Hindlimb muscle (tissue), 1 donor: Measurements from ENCODE around the gene KCTD17. TPM values are rescaled to one million over a fixed set of nuclear protein-coding genes. Genes with fewer than 3 reads are reported as not detected.

Experiments
- DNase-seq: peaks from one replicate; pipeline ENCODE4 v3.0.0-alpha.2; 2013
- polyA plus RNA-seq: library from polyadenylated mRNA; unstranded; fragments of 120-200 nt; gene quantifications from one replicate; pipeline ENCODE4 v1.2.1, GENCODE V29; 2013; ENCODE audit not compliant: insufficient read length

The KCTD17 gene
- polyA plus RNA-seq, 1 donor, result 15.3 TPM

DNA sequence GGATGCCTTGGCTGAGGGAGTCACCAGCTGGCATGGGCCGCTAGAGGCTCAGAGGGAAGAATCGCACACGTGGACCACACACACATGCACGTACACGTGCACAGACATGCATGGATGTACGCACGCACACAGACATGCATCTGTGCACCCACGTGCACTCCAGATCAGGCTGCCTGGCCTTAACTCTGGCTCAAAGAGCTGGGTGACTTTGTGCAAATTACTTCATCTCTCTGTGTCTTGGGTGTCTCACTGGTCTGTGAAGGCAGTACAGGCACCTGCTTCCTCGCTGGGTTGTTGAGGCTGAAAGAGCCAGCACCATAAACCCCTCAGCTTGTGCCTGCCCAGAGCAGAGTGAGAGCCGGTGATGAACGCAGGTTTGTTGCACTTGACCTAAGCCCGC, 29.3 kb downstream of the KCTD17 start:
- DNase-seq, result no peak

DNA sequence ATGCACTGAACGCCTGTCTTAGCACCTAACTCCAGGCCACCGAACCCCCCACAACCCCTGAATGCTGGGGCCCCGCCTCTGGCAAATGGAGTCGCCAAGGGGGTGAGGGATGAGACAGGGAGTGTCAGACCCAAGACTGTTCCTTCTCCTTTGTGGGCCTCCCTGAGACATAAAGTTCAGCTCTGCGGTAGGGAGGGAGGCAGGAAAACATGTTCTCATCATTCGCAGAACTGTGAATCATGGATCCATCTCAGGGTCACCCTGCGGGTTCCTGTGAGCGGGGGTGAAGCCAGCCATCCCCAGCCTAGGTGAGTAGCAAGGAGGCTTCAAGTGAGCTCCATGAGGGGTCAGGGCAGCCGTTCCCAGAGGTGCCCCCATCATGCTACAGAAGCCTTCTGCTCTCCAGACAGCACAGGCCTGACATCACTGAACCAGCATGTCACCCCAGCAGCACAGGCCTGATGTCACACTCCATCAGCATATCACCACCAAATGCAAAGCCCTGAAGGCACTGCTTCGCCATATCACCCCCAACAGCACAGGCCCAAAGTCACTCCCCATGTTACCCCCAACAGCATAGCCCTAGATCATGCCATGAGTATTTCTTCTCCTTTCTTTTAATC, 30.8 kb downstream of the KCTD17 start:
- no peak for DNase-seq

DNA sequence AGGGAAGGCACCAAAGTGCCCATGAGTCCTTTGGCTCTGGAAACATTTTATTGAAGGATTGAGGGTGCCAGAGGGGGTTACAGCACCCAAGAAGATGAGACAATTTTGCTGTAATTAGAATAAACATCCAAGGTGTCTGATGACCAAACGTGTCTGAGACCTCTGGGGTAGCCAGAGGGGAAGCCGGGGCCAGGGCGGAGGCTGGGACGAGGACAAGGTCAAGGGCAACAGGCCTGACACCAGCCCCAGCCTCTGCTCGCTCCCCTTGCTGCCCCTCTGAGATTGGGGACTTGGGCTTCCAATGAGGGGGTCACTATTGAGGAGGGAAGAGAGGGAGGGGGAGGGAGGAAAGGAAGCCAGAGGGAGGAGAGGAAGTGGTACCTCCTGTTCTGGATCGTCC, 32.4 kb downstream of the KCTD17 start:
- DNase-seq, result no peak

DNA sequence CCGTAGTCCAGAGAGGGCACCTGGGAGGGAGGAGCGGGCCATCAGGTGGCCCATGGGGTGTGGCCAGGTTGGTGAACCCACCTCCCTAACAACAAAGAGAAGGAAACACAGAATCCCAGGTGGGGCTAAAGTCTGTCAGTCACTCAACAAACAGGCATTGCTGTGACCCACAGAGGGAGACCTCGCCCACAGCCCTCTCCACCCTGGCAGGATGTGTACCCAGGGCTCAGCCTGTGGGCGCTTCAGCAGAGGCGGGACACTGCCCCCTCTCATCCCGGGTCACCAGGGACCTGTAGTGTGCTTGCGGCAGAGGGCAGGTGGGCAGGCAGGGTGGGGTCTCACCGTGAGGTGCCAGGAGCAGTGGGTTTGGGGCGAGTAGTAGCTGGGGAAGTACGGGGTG, 32.8 kb downstream of the KCTD17 start:
- no peak for DNase-seq

DNA sequence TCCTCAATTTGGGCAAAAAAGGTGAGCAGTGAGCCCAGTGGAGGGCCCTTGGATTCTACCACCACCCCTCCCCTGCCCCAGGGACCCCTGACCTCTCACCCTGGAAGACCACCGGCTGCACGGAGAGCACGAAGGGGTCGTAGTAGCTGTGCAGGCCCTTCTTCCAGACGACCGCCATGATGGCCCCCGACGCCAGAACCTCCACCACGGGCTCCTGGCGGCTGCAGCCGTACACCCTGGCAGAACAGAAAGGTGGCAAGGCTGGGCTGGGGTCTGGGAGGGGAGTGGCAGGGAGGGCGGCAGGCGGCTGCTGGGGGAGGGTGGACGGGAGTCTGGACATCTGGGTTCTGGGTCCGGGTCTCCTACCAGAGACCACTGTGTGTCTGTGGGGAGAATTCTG, 34.6 kb downstream of the KCTD17 start:
- DNase-seq, result no peak

DNA sequence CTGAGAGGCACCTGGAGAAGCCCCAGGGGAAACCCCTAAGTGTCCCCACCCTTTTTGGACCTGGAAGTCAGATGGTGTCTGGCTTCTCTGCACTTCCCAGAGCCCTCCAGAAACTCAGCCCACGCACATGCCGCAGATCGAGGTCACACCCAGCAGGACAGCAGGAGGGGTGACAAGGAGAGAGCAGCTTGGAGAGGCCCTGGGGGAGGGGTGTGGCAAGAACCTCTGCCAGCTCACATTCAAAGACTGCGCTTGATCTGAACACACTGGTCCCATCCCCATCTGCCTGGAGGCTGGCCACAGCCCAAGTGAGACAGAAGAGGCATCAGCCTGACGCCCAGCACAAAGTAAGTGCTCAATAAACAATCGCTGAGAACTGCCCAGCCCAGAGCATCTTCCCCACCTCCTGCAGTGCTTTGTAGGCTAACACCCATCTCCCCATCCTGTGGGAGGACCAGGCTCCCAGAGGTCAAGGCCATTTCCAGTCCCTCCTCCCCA, 36.6 kb downstream of the KCTD17 start:
- DNase-seq, result no peak

DNA sequence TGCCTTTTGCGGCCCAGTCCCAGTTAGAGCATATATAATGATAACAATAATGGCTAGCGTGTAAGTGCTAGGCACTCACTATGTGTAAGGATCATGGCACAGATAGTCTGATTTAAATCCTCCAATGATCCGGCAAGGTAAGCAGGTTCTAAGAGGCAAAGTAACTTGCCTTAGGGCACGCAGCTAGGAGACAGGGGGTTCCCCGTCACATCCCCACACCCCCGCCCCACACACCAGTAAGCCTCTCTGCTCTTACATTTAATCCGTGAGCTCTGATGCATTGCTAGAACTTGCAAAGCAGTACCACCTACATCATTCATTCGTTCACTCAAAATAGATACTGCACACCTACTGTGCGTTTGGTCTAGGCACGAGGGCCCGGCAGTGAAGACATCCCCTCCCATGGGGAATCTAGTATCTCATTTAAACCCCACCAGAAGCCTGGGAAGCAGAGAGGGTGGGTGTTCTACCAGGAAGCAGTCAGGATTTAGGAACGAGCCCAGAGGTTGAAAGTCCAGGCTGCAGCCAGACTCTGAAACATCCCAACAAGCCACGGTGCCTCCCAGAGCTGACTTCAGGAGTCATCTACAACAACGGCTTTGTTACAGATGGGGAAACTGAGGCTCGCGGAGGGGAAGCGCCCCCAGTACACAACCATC, 37.3 kb downstream of the KCTD17 start:
- DNase-seq, result no peak

DNA sequence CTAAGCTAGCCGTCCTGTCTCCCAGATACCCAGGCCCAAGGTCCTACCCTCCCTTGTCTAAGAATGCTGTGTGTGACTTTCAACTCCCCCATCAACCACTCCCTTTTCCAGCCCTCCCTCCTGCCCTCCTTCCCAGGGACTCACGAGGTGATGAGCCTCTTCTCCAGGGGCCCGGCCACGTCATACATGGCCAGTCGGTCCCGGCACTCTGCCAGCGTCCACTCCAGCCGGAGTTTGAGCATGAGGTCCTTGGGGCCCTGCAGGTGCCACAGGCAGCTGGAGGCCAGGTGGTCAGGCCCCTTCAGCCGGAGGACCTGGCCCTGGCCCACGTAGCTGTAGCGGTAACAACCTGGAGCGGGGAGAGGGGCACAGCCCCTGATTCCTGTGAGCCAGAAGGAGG, 37.9 kb downstream of the KCTD17 start:
- DNase-seq, result no peak

DNA sequence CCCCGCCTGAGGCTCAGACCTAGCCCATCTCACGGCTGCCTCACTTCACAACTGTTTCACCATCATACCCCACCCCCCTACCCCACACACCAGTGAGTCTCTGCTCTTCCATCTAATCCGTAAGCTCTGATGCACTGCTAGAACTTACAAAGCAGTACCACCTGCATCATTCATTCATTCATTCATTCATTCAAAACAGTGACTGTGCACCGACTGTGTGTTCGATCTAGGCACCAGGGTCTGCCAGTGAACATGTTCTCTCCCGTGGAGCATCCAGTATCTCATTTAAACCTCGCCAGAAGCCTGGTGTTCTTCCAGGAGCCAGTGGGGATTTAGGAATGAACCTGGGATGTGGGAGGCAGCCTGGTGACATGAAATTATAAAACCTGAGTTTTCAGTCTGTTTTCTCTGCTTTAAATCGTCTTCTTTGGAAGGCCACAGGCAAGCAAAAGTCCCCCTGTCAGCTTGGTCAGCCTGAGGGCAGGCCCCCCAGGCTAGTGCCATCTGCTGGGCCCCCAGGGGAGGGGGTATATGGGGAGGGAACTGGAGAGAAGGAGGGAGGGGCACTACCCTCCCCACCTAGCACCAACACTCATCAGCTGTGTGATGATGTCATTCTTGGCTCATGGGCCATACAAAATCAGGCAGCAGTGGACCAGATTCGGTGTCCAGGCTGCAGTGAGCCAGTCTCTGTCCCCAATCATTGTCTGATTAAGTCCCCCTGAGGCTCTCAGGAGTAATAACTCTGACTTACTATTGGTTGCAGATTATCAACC, 39.6 kb downstream of the KCTD17 start:
- DNase-seq, result no peak

DNA sequence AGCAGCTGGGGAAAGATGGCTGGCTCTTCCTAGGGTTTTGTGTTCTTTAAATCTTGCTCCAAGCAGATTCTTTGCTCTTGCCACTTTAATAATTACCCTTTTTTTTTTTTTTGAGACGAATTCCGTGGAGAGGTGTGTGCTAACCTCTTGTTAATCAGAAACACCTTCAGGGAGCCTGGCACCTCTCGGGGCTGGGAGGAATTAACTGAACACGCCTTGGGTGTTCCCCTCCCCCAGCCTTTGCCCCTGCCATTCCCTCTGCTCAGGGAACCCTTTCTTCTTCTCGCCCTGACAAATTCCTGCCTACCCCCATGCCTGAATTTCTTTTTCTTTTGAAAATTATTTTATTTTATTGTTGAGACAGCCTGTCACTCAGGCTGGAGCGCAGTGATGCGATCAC, 40.5 kb downstream of the KCTD17 start:
- DNase-seq, result no peak

DNA sequence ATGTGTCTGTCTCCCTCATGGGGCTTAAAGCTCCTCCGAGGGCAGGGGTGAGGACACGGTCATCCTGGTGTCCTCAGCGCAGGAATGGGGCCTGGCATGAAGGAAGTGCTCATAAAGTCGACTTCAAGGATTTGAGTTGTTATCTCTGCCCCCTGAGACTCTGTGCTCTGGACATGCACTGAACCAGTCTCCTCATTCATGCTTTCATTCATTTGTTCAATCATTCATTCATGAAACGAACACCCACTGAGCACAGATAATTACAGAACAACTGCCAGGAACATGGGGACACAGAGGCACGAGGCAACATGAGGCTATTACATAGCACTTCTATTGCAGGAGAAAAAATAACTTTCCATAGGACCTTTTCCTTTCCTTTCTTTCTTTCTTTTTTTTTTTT, 41.5 kb downstream of the KCTD17 start:
- DNase-seq, result no peak

DNA sequence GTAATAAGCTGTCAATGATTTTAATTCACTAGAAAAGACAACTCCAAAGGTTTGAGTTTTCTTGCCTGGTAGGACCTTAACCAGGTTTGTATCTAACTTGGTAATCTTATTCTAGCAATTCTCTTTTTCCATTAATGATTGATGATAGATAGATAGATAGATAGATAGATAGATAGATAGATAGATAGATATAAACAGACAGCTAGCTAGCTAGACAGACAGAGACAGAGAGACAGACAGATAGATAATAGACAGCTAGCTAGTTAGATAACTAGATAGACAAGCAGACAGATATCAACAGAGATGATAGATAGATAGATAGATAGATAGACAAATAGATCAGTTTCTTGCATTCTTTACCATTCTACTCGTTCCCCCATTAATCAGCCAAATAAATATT, 42.7 kb downstream of the KCTD17 start:
- no peak for DNase-seq

DNA sequence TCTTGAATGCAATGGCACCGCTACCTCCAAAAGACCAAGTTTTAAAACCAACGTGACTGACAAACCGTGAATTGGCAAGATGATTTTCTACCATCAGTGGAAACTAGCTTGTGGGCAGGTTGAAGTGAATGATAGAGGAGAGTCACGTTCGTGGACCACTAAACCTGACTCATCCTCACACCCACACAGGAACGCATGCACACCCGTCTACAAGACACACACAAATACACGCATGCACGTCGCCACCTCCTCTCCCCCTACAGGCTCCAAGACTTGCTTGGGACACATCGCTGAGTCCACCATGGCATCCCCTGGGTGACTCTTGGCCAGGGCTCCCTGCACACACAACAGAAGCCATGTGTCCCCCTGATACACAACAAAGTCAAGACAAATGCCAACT, 43.6 kb downstream of the KCTD17 start:
- DNase-seq, result no peak

DNA sequence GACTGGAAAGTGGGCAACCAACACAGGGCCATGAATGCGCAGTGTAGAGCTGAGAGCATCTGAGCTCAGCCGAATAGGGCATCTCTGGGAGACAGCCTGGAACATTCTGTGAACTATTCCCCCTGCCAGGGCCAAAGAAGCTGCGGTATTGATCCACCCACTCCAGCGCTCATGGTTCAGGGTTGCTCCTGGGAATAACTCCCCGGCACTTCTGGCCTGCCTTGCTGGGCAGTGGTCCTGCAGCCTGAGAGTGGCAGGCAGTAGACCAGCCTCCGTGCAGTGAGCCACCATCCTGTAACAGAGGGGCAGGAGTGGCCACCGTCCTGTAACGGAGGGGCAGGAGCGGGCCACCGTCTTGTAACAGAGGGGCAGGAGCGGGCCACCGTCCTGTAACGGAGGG, 45.8 kb downstream of the KCTD17 start:
- DNase-seq, result no peak

DNA sequence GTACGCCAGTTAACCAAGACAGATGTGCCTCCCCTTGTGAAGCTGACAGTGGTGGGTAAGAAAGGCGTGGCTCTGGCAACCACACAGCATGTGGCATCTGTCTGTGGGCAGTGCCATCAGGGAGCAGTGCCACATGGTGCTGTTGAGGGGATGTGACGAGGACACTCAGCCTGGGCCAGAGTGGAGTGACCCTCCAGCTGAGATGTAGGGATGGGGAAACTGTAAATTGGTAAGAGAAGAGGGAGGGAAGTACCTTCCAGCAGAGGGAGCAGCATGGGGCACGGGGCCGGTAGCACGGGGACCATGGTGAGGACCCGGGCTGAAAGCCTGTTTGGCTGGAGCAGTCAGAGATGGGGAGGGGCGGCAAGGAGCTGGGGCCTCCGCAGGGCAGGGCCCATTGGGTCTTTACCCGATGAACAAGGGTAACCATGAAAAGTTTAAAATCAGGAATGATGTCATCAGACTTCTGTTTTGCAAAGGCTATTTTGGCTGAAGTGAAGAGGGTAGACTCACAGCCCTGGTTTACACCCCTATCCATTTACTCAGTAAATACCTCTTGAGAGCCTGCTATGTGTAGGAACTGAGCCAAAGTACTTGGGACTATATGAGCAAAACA, 47.5 kb downstream of the KCTD17 start:
- no peak for DNase-seq

DNA sequence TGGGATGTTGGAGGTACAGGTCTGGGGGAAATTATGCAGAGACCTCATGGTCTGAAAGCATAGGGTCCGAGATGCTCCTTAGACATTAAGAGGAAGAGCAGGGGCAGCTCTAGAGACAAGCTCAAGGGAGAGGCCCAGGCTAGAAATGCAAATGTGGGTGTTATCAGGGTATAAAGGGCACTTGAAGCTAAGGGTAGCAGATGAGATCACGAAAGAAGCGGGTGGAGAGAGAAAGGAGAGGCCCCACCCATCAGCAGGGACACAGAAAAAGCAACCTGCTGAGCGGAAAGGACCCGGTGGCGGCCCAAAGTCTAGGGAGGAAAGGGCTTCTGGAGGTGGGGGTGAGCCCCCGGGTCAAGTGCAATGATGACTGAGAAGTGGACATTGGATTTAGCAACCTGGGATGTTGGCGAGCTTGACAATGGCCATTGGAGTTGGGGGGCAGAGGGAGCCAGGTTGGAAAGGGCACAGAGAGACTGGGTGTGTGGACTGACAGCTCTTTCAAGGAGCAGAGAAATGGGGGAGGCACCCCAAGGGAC, 49.1 kb downstream of the KCTD17 start:
- DNase-seq, result no peak

DNA sequence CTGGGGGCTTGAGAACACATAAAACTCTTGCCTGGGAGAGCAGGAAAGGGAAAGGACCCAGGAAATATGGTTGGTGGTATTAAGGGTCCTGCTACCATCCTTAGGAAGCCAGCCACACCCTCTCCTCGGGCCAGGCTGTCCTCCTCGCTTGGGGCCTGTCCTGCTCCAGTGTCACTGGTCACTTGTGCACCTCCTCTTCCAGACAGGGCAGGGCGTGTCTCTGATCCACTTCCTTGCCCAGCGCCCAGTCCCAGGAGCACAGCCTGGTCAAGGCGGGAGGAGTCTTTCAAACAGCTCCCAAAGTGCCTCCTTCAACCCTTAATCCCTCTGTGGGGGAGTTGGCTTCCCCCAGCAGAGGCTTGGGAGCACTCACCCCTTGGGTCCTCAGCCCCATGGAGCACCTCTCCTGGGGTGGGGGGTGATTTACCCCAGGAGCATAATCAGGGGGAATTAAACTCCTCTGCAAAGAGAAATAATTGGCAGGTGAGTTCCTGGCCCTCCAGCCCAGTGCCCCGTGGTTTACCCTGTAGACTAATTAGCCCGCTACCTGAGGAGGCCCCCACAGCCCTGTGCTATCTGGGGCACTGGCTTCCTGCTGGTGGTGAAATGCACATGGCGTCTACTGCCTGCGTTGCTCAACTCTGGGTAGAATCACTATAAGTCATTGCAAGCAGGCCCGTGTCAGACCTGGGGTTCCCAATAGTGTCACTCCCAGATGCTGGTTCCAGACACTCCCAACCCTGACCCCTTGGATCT, 49.9 kb downstream of the KCTD17 start:
- no peak for DNase-seq

DNA sequence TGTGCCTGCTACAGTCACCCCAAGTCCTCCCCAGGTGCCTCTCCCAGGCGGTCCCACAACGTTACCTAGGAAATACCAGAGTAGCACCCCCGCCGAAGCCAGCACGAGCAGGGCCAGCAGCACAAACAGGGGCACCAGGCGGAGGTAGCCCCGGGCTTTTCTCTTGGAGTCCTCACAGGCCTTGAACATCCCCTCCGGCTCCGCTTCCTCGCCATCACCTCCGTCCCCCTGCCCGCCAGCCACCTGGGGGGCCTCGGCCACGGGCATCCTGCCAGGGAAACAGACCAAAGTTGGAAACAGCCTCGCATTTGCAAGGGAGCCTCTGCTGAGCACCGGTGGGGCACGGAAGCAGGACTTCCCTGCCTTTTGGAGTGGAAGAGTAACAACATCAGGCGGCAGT, 51.6 kb downstream of the KCTD17 start:
- DNase-seq, result no peak

DNA sequence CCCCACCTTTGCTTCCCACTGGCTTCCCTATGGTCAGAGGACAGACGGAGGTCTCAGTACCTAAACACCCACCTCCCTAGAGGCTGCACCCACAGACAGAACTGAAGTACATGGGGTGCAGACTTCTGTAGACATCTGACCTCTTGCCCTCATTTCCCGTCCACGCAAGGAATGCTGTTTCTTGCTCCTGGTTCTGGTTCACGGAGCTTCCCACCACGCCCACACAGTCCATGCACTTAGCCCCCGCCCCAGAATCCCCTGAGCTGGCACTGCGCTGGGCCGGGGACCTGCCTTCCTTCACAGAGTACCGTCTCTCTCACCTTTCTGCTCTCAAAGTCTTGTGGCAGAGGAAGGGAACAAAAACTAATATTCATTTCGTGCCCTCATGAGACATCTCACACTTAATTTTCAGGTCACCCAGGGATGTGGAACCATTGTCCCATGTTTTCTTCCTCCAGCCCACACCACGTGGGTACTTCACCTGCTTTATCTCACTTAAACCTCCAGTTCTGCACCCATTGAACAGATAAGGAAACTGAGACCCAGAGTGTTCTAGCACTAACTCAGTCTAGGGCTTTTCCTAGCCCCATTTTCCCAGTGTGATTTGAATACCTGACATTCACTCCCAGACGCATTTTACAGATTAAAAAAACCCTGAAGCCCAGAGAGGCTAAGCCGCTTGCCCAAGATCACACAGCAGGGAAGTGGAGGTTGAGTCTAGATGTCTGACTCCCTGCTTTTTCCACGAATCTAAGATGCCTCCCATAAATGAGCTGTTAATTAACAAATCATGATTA, 52.3 kb downstream of the KCTD17 start:
- DNase-seq, result no peak

DNA sequence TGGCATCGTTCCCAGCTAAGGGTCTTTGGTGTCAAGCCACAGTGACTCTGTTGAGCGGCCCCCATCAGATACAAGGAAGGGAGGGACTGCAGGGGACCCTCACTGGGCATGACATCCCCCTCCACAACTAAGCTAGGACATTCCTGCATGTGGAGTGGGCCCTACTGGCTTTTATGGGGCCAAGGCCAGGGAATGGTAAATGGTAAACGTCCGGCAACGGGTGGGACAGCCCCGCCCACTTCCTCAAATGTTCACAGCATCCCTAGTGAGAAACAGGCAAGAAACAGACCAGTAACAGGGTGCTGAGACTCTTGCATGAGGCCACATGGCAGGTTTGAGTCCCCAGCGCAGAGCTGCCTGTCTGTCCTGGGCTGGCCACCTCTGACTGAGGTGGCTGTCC, 53.6 kb downstream of the KCTD17 start:
- DNase-seq, result no peak

DNA sequence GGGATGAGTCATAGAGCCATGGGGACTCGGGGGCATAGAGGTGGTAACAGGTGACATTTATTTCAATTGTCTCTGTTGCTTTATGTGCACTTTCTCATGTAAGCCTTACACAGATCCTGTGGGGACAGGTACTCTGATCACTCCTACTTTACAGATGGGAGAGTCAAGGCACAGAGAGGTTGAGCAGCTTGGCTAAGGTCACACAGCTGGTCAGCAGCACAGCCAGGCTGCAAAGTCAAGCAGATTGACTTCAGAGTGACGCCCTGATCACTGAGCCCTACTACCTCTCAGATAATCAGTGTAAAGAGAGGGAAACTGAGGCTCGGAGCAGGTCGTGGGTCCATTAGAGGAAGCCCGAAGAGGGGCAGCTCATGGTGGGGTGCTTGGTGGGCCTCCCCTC, 54.4 kb downstream of the KCTD17 start:
- DNase-seq, result no peak
